ENCODE results near the gene CARD9.

The CARD9 gene

GRCh38 chr9:136416914-136417313 lies 43.4 kb upstream of the CARD9 start:
- CTCF ChIA-PET, result interaction anchor here (1.2 to 1.5 kb wide), 3 partner anchors 9 to 104 kb away, joined by 4 to 6 read pairs (median 5); no protein-coding TSS in a partner anchor
- TF ChIP-seq CTCF (IDR thresholded peaks at IDR 0.05; ENCODE audit: insufficient read depth, low read length, missing control alignments), result no peak

DNA sequence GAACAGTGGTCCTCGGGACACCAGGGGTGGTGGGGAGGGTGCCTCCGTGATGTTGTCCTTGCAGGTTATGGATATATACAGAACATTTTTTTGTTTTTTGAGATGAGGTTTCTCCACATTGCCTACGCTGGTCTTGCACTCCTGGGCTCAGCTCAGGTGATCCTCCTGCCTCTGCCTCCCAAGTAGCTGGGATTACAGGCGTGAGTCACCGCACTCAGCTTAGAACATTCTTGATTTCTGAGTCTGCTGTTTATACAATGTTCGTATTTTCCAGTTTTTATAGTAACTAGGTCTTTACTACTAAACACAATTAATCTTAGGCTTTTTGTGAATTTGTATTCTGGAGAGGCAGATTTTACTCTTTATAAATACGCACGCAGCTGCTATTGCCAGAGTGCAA lies 43.0 kb upstream of the CARD9 start:
- ChIA-PET CTCF (interaction anchor here (0.9 to 1.5 kb wide), 3 partner anchors 9 to 103 kb away, joined by 4 to 6 read pairs (median 5); no protein-coding TSS in a partner anchor), POLR2A (no interaction called here)
- DNase-seq (ENCODE audit: low read depth, low spot score), result no peak
- H3K4me3 ChIP-seq (ENCODE audit: low read depth, low read length), result no peak overlapping the region
- TF ChIP-seq CTCF (IDR thresholded peaks at IDR 0.05; ENCODE audit: insufficient read depth, low read length, missing control alignments), result no peak

More at GRCh38 chr9:136416914-136417313, 43.4 kb upstream of the CARD9 start:
- no peak for DNase-seq (ENCODE audit: low read depth, low spot score)
- no peak overlapping the region for H3K4me3 ChIP-seq (ENCODE audit: low read depth, low read length)
- POLR2A ChIA-PET, result no interaction called here

DNA sequence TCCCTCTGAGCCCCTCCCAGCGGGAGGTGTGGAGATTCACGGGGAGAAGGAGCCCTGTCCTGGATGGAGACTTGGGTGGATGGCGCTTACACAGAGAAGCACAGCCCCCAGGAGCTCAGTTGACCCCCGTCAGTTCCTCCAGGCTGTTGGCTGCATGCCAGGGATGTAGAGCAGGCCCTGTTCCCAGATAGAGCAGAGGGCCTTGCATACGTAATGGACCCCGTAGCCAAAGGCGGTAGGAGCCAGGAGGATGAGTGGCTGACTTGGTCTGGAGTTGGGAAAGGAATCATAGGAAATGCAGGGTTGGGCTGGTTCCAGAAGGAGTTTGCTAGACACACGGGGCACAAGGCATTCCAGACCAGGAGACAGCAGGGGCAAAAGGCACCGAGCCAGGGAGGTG lies 39.5 kb upstream of the CARD9 start:
- DNase-seq (ENCODE audit: low read depth, low spot score), result no peak
- TF ChIP-seq CTCF (IDR thresholded peaks at IDR 0.05; ENCODE audit: insufficient read depth, low read length, missing control alignments), result no peak
- POLR2A ChIA-PET, result no interaction called here
- CTCF ChIA-PET, result interaction anchor here (0.9 to 4.3 kb wide), 3 partner anchors 11 to 100 kb away, joined by 3 to 35 read pairs (median 6); partner anchors contain the start of gene SNAPC4
- H3K4me3 ChIP-seq (ENCODE audit: low read depth, low read length), result no peak overlapping the region

- TF ChIP-seq CTCF (IDR thresholded peaks at IDR 0.05; ENCODE audit: insufficient read depth, low read length, missing control alignments), result no peak
- no peak for DNase-seq (ENCODE audit: low read depth, low spot score)
- CTCF ChIA-PET, result interaction anchor here (0.8 to 4.3 kb wide), 6 partner anchors 10 to 98 kb away, joined by 3 to 35 read pairs (median 4); partner anchors contain the start of genes DNLZ and SNAPC4
- peak overlapping the region; percentile 95 for H3K4me3 ChIP-seq (ENCODE audit: low read depth, low read length)
- POLR2A ChIA-PET, result interaction anchor here (0.6 to 1.0 kb wide), 2 partner anchors 23 to 38 kb away, joined by 3 to 4 read pairs; no protein-coding TSS in a partner anchor
Observed at GRCh38 chr9:136411378-136411777, 37.9 kb upstream of the CARD9 start.

DNA sequence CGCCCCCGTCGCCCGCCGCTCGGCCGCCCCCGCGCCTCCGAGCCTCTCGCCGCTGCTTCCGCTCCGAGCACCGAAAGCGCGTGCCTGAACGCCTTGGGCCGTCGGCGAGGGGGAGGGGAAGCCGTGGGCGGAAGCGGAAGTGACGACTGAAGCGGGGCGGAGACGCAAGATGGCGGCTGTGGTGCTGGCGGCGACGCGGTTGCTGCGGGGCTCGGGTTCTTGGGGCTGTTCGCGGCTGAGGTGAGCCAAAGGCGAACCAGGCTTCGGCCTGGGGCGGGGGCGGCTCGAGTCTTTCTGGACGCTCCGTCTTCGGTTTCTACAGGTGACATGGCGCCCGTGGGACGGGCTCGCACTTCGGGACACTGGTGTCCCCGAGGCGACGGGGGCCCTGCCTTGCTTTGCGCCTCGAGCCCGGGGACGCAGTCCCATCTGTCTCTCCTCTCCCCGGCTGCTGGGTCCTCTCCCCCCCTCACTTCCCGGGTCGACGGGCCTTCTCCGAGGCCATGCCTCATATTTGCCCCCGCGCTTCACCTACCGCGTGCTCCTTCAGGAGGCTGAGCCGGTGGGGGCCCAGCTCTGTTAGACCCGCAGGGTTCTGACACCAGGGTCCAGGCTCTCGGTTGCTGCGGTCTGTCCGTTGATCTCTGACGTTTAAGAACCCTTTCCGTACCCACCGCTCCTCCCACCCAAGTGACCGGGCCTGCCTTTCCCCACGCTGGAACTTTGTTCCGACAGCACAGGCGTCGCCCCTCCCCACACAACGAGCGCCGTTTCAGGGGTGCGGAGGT lies 37.2 kb upstream of the CARD9 start, which contains the start of the genes ENTR1 and PMPCA:
Gene ENTR1 (minus strand): TSS at position 115 of the 788 bp plus-strand sequence. CDS start 217 bp downstream, outside the sequence.
Gene PMPCA (plus strand): TSS at position 159 of the 788 bp plus-strand sequence. CDS start 11 bp downstream, at position 170.
- peak within 1 kb of the TSS; percentile 95 for H3K4me3 ChIP-seq (ENCODE audit: low read depth, low read length)
- CTCF ChIA-PET, result interaction anchor here (1.0 to 4.3 kb wide), 11 partner anchors 9 to 98 kb away, joined by 3 to 41 read pairs (median 5); partner anchors contain the start of genes DNLZ and SNAPC4
- DNase-seq (ENCODE audit: low read depth, low spot score), result peak; percentile 10
- POLR2A ChIA-PET, result interaction anchor here (0.6 to 1.2 kb wide), 4 partner anchors 10 to 48 kb away, joined by 3 to 6 read pairs (median 4); no protein-coding TSS in a partner anchor
- no peak for TF ChIP-seq CTCF (IDR thresholded peaks at IDR 0.05; ENCODE audit: insufficient read depth, low read length, missing control alignments)
